Measurements from ENCODE around the gene ZNF688. TPM values are rescaled to one million over a fixed set of nuclear protein-coding genes. Genes with fewer than 3 reads are reported as not detected.

Gene ZNF688
- total and polyA plus RNA-seq, 2 of the 8 experiments (the other 6 are each of a cell fraction or from before 2014, with no cell fraction given), result 2.7 to 3.5 TPM

- TF ChIP-seq, protein P1, sequence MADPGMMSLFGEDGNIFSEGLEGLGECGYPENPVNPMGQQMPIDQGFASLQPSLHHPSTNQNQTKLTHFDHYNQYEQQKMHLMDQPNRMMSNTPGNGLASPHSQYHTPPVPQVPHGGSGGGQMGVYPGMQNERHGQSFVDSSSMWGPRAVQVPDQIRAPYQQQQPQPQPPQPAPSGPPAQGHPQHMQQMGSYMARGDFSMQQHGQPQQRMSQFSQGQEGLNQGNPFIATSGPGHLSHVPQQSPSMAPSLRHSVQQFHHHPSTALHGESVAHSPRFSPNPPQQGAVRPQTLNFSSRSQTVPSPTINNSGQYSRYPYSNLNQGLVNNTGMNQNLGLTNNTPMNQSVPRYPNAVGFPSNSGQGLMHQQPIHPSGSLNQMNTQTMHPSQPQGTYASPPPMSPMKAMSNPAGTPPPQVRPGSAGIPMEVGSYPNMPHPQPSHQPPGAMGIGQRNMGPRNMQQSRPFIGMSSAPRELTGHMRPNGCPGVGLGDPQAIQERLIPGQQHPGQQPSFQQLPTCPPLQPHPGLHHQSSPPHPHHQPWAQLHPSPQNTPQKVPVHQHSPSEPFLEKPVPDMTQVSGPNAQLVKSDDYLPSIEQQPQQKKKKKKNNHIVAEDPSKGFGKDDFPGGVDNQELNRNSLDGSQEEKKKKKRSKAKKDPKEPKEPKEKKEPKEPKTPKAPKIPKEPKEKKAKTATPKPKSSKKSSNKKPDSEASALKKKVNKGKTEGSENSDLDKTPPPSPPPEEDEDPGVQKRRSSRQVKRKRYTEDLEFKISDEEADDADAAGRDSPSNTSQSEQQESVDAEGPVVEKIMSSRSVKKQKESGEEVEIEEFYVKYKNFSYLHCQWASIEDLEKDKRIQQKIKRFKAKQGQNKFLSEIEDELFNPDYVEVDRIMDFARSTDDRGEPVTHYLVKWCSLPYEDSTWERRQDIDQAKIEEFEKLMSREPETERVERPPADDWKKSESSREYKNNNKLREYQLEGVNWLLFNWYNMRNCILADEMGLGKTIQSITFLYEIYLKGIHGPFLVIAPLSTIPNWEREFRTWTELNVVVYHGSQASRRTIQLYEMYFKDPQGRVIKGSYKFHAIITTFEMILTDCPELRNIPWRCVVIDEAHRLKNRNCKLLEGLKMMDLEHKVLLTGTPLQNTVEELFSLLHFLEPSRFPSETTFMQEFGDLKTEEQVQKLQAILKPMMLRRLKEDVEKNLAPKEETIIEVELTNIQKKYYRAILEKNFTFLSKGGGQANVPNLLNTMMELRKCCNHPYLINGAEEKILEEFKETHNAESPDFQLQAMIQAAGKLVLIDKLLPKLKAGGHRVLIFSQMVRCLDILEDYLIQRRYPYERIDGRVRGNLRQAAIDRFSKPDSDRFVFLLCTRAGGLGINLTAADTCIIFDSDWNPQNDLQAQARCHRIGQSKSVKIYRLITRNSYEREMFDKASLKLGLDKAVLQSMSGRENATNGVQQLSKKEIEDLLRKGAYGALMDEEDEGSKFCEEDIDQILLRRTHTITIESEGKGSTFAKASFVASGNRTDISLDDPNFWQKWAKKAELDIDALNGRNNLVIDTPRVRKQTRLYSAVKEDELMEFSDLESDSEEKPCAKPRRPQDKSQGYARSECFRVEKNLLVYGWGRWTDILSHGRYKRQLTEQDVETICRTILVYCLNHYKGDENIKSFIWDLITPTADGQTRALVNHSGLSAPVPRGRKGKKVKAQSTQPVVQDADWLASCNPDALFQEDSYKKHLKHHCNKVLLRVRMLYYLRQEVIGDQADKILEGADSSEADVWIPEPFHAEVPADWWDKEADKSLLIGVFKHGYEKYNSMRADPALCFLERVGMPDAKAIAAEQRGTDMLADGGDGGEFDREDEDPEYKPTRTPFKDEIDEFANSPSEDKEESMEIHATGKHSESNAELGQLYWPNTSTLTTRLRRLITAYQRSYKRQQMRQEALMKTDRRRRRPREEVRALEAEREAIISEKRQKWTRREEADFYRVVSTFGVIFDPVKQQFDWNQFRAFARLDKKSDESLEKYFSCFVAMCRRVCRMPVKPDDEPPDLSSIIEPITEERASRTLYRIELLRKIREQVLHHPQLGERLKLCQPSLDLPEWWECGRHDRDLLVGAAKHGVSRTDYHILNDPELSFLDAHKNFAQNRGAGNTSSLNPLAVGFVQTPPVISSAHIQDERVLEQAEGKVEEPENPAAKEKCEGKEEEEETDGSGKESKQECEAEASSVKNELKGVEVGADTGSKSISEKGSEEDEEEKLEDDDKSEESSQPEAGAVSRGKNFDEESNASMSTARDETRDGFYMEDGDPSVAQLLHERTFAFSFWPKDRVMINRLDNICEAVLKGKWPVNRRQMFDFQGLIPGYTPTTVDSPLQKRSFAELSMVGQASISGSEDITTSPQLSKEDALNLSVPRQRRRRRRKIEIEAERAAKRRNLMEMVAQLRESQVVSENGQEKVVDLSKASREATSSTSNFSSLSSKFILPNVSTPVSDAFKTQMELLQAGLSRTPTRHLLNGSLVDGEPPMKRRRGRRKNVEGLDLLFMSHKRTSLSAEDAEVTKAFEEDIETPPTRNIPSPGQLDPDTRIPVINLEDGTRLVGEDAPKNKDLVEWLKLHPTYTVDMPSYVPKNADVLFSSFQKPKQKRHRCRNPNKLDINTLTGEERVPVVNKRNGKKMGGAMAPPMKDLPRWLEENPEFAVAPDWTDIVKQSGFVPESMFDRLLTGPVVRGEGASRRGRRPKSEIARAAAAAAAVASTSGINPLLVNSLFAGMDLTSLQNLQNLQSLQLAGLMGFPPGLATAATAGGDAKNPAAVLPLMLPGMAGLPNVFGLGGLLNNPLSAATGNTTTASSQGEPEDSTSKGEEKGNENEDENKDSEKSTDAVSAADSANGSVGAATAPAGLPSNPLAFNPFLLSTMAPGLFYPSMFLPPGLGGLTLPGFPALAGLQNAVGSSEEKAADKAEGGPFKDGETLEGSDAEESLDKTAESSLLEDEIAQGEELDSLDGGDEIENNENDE (IDR thresholded peaks at IDR 0.05; ENCODE audit: insufficient replicate concordance, low read length), result no peak
- TF ChIP-seq TBP (IDR thresholded peaks at IDR 0.05; ENCODE audit: low read depth, low read length) (peak; percentile 69; the same call in 1 of the 2 replicates), EZH2 (IDR thresholded peaks at IDR 0.05; ENCODE audit: low read depth, low read length, severe bottlenecking) (no peak), TCF12 (IDR thresholded peaks at IDR 0.05; ENCODE audit: low read depth, low read length) (no peak), POU5F1 (IDR thresholded peaks at IDR 0.05; ENCODE audit: low read depth, low read length) (no peak), GABPA (IDR thresholded peaks at IDR 0.05; ENCODE audit: borderline replicate concordance, insufficient read depth, low read length) (no peak), RFX5 (IDR thresholded peaks at IDR 0.05; ENCODE audit: borderline replicate concordance, low read depth, low read length) (no peak), SAP30 (IDR thresholded peaks at IDR 0.05; ENCODE audit: insufficient read depth, insufficient replicate concordance, low read length) (no peak), MAX (IDR thresholded peaks at IDR 0.05) (peak; percentile 69), GTF2F1 (IDR thresholded peaks at IDR 0.05; ENCODE audit: borderline replicate concordance, low read depth, low read length) (no peak)
Measured at GRCh38 chr16:30534368-30535105, 37.0 kb downstream of the ZNF688 start, which contains the start of gene ZNF747 (continued).

All from H1 (cell line).